GM18502 (cell line): ENCODE results near the gene SLC1A2.

Source experiments
- ATAC-seq: cut with Tn5 transposase; IDR thresholded peaks from one replicate; pipeline ENCODE4 v1.9.1; 2021; ENCODE audit warnings: mild to moderate bottlenecking; ENCODE audit not compliant: unreplicated experiment, poor library complexity

Gene SLC1A2

DNA sequence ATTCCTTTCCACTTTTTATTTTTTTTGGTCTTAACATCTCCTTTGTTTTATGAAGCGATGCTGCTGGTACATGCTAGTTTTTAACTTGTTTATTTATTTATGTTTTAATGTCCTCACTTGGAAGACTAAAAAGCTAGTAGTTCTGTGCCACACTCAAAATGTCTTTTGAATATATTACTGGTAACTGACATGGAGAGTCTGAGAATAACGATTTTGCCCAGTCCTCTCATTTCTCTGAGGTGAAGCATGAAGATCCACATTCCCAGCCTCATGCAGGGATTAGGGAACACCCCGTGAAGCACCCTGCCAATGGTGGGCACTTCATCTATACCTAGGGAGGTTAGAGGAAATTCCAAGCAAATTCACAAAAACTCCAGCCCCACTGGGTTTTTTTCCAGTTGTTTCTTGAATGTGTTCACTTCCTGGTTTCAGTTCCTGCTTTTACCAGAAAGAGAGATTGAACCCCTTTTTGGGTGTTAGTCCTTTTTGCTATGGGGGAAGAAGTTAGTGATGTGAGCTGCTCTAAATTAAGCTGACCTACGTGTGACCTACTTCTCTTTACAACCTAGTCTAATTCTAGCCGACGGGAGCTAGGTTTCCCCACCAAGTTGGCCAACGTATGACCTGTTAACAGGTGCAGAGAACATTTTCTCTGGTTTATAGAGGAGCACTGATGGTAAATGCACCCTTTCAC is 106.1 kb downstream of the SLC1A2 start:
- ATAC-seq: peak; percentile 93

DNA sequence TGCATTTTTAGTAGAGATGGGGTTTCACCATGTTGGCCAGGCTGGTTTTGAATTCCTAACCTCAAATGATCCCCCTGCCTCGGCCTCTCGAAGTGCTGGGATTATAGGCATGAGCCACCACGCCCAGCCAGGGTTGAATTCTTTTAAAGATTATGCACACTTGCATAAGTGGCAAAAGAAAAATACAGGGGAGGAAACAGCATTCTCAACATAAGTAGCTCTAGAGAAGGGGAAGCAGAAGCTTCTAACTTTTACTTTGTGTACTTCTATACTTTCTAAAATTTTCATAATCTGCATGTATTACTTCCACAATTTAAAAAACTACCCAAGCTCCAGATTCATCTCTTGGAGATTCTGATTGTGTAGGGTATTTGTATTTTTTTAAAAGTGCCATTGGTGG is 108.0 kb downstream of the SLC1A2 start:
- no peak for ATAC-seq

DNA sequence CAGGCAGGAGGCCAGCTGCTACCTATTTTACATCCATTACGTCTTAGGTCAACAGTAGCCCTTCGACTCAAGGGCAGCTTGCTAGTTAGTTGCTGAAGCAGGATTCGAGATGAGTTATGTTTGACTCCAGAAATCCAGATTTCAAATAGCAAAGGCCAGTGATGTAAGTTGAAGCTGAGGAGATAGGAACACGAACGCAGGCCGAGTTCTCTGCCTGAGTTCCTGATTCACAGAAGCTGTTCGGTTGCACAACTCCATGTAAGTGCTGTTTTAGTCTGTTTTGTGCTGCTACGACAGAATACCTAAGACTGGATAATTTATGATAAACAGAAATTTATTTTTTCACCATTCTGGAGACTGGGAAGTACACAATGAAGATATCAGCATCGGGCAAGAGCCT is 111.2 kb downstream of the SLC1A2 start:
- ATAC-seq: no peak

DNA sequence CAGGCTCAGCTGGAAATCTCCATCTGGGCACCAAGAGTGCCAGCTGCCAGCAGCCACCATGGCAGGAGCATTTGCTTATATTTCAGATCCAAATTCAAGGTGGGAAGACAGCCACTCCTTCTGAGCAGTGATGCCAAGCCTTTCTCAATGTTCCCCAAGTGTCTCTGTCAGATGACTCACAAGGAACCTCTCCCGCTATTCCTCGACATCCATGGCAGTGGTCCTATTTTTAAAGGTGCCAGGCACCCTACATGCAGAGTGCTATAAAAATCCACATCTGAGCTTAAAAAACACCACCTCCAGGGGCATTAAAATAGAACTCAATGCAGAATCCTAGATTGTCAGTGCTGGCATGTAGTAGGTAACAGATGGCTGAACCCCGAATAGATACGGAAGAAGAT is 112.1 kb downstream of the SLC1A2 start:
- ATAC-seq: no peak

DNA sequence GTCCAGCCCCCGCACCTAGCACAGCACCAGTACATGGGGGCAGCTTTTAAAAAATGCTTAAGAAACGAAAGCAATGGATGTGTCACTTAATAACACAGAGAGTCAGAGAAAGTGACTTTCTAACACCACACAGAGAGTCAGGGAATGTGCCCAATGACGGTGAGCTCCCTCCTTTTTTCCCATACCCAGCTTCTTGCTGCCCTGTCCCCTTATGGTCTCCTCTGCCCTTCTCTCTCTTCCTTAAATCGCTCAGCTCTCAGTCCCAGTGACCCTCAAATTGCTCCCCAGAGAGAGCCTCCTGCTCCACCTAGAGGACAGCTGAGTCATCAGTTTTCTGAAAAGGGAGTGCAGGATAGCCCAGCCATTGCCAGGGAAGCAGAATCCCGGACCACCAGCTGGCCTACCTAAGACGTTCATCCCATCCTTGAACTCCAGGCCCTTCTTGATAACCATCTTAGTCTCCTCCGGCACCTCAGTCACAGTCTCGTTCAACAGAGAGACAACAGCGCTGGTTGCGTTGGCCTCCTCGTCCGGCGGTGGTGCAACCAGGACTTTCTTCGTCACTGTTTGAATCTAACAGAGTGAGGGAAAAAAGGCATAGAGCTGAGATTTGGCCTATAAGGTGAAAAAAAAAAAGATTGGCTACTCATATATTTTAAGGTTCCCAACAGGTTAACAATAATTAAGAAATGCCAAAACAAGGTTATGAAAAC is 113.5 kb downstream of the SLC1A2 start:
- ATAC-seq: peak; percentile 65

DNA sequence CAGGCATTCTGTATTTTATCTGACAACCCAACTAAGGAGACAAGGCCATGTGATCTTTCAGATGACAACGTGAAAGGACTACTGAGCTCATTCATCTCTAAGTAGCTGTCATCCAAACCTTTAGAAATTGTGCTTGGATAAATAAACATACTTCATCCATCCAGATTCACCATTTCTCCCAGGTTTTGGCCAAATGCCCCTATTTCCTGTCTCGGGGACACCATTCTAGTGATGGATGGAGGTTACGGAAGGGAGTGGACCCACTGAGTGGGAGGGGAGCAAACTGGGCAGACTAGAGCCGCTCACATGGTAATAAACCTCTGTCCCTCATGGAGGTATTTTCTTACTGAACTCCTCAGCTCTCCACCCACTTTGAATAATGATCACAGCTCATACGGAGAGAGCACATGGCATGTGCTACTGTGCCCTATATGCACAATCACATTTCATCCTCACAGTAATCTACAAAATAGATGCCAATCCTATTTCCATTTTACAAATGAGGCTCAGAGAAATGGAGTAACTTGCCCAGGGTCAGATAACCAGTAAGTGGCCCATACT is 114.4 kb downstream of the SLC1A2 start:
- ATAC-seq: no peak

DNA sequence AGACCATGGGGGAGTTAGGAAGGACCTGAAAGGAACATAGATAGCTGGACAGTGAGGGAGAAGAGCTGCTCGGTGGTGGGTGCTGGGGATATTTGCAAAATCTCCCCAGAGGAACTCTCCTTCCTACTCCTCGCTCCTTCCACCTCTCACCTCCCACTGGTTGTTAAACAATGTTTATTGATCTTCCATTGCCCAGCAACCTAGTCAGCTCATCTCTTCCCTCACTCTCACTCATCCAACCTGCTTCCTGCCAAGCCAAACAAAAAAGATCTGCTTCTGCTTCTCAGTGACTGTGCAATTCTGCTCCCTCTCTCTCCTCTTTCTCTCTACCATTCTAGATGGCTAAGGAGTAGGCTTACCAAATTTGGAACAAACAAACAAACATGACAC is 115.0 kb downstream of the SLC1A2 start:
- no peak for ATAC-seq

DNA sequence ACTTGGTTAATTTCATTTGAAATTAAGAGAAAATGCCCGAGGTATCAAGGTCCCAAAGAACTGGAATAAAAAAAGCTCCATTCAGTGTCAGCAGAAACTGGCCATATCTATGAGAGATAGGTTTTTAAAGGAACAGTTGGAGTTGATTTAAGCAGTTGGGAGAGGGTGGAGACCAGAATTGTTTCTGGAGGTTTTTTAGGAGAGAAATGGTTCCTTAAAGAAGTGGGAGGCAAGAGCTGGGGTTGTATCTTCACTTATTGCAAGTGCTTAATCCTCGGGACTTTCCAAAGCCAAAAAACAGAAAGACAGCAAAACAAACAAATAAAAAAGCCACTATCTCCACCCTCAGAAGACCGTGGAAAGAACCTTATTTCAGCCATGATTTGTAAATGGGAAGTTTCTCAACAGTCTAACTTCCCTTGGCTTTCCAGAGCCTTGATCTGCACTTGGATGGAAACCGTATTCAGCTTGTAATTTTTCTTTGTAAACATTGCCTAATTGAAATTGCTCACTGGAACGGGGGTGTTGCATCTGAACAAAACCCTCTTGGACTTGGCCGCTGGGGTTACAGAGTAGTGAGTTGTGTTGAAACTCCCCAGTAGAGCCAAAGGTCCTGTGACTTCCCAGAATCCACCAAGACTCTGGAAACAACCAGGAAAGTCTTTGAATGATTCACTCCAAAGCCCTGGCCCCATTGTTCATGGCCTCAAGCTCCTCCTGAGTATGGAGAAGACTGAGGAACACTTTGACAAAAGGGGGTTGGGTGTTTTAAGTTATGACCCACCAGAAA is 115.6 kb downstream of the SLC1A2 start:
- ATAC-seq: no peak

DNA sequence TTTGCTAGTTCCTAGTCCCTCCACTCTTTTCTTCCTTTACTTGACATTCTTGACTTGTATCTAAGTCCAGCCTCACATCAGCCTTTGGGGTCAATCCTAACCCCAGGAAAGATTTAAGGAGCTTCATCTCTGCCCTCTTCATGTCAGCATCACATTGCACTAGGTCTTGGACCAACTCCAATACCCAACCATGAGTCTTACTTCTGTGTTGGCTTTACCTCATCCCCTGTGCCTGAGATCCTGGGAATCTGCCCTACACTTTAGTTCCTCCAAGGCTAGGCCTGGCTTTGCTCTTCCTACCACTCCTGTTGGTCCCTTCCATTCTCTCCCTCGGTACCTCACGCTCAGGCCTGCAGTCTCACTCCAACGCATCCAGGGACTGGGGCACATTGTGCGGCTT is 117.0 kb downstream of the SLC1A2 start:
- ATAC-seq: no peak

DNA sequence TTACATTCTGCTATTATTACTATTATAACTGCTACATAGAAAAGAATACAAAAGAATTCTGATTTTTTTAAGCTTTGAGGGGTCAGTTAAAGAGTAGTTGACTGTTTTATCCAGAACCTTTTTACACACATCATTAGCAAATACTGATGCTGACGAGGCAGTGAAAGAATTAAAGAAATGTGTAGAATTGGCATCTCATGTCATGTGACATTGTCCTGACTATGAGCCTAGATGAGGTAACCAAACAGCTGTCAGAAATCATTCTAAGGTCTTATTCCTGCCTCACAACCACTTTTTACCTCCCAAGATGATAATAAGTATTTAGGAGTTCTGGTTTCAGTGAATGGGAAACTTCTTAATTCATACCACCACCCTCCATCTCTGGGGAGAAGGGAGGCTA is 121.0 kb downstream of the SLC1A2 start:
- ATAC-seq: no peak

DNA sequence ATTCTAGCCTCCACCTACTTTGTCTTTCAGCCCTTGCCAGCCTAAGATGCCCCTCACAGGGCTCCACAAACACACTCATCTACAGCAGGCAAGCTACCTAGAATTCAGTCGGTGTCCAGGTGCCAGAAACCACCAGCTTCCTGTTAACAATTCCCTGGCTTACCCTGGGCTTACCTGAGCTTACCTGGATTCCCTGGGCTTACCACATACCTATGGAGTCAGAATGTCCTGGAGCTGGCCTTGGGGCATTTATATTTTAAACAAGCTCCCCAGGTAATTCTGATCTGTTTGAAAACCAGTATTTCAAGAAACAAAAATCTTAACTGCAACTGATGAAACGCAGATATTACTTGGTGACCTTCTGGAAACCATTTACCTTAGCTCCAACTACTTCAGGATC is 123.6 kb downstream of the SLC1A2 start:
- ATAC-seq: no peak

DNA sequence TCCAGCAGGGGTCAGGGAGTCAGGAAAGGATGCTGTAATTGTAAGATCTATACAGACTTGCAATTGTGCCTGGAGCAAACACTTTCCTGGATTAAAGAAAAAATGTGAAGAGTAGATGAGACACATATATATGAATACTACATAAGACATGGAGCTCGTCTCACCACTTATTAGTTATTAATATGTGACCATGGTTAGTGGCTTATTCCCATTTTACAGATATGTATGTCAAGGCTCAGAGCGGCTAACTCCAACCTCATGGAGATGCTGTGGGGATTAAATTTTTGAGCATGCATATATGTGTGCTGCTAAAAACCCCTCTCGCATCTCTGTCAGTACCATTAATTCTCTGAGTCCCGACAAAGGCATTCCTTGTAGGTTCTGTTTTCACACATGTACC is 125.7 kb downstream of the SLC1A2 start:
- no peak for ATAC-seq

DNA sequence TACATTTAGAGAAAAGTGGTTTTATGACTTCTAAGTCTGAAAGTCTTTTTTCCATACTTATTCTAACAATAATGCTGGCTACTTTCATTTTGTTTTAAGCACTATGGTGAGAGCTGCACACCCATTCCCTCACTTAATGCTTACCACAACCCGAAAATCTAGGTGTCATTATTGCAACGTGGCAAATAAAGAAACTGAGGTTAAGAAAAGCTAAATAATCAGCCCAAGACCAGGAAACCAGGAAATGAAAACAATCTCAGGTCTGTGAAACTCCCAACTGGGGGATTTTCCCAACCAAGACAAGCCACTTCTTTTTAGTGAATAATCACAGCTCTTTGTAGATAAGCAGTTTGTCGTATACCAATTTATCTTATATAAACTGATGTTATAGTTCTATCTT is 126.3 kb downstream of the SLC1A2 start:
- no peak for ATAC-seq

DNA sequence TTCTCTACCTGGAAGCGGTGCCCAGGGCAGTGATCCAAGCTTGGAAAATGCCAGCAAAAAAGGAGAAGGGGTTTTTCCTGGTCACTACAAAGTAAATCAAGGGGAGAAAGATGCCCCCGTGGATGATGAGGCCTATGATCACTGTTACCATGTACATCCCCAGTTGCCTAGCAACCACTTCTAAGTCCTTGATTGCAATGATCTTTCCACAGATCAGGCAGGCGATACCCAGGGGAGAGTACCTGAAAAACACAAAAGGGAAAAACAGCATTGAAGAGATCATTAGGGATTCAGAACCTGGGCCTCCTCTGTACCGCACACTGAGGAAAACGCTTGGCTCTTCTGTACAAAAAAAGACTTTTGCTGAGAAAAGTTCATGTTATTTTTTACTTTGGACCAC is 127.1 kb downstream of the SLC1A2 start:
- no peak for ATAC-seq

DNA sequence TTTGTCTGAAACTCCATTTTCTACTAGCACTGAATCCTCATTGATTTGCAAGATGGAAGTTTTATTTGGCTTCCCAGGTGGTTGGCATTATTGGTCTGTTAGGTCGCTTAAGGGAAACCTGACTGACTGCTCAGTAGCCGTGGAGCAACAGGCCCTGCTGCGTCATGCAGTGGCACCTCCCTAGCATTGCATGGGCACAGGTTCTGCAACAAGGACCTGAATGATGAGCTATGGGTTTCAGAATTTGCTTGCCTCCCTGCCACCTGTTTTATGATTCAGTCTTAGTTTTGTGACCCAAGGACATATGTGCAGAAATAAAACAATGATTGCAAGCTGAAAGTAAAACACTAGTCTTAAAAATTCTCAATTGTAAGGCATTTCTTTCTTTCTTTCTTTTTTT is 128.5 kb downstream of the SLC1A2 start:
- no peak for ATAC-seq

DNA sequence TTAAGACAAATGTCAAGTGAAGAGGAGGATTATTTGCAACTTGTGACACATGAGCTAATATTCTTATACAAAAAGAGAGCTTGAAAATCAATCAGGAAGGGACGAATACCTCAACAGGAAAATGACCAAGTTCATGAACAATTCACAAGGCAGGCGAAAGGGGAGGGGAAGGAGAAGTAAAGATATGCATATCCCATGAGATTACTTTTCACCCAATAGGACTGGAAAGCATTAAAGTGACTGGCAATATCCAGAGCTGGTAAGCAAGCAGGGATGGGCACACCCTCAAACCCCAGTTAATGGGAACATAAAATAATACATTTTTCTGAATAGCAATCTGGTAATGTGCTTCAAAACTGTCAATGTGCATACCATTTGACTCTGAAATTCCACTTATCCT is 129.5 kb downstream of the SLC1A2 start:
- ATAC-seq: no peak

DNA sequence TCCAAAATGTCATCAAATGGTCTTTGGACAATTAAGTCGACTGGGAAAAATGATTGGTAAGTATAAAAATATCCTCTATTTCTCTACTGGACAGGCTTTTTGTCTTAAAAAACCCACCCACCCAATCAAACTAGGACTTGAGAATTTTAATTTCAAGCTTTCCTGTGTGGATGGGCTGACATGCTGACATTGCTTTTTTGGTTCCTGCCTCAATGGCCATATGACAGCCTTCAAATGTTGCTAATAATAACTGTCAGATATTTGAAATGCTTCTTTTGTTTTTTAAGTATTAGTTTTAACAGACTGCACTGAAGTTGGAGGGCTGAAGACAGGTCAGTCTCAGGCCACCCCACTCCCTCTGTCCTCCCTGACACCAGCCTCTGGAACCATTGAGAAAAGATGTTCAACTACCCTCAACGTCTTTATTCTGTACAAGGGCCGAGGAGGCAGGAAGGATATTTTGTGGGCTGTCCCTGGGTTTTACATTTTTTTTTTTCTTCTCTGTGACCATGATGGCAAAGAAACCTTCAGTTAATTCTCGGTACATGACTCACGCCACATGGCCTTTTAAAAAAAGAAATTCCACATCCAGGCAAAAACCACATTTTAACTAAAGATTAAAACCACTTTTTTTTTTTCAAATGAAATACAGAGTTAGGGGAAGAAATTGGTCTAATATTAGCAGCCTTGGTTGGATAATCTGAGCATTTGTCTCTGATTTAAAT is 130.4 kb downstream of the SLC1A2 start:
- no peak for ATAC-seq

DNA sequence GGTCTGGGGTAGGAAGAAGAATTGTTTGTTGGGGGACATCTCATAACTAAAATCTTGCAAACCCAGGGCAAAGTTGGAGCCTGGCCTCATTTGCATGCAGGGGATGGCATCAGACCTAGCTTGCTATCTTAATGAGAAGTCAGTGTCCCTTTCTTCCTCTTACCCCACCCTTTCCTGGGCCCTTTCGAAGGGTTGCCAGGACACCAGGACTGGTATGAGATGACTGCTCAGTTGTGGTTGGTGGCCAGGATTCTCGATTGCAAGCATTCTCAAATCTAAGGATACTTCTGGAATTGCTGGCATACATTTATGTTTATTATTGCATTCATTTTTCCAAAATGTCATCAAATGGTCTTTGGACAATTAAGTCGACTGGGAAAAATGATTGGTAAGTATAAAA is 131.0 kb downstream of the SLC1A2 start:
- no peak for ATAC-seq

DNA sequence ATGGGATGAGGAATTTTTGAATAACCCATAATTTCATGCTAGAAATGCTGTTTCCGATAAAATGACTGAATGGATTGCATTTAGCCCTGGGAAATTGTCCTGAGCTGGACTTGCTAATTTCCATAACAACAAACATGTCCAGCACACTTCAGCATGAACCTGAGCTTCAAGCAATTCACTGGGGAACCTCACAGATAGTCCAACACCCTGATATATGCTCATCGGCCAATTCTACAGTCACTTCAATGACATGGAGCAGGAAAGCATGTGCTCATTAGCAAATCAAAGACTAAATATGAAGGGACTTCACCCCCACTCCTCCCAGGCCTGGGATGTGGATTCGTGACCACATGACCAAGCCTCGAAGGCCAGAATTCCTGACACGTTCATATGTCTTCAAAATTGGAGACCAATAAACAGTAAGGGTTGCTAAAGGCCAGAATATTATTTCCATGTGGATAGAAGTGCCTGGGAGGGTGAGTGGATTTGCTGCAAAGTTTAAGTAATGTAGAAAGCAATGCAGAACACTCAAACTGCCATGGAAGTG is 131.9 kb downstream of the SLC1A2 start:
- no peak for ATAC-seq

DNA sequence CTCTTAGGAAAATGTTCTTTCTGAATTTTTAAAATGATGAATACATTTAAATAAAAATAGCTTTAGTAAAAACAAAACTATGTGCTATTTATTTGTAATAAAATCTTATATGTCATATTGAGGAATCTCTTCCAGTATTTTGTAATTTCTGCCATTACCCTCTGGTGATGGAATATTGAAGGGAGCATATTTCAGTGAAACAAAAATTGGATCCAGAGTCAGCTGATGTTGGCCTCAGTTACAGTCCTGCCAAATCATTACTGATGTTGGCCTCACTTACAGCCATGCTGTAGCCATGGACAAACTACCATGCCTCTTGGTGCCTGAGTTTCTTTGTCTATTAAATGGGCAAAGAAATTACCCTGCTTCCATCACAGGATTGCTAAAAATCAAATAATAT is 133.2 kb downstream of the SLC1A2 start:
- ATAC-seq: no peak
